Jurkat, Clone E6-1 (cell line): Measurements from ENCODE around the gene LMOD3.
A peak's percentile ranks its signal among the peaks of the same experiment; 100 is the strongest.

Source experiments
- DNase-seq: peaks from one replicate; pipeline ENCODE4 v3.0.0-alpha.2; 2011; ENCODE audit warnings: low read depth, low spot score
- H3K4me3 ChIP-seq: 2 replicates; pipeline ENCODE4 v1.5.1; 2011; ENCODE audit warnings: mild to moderate bottlenecking, low read length, control low read depth, moderate library complexity

Gene LMOD3

DNA sequence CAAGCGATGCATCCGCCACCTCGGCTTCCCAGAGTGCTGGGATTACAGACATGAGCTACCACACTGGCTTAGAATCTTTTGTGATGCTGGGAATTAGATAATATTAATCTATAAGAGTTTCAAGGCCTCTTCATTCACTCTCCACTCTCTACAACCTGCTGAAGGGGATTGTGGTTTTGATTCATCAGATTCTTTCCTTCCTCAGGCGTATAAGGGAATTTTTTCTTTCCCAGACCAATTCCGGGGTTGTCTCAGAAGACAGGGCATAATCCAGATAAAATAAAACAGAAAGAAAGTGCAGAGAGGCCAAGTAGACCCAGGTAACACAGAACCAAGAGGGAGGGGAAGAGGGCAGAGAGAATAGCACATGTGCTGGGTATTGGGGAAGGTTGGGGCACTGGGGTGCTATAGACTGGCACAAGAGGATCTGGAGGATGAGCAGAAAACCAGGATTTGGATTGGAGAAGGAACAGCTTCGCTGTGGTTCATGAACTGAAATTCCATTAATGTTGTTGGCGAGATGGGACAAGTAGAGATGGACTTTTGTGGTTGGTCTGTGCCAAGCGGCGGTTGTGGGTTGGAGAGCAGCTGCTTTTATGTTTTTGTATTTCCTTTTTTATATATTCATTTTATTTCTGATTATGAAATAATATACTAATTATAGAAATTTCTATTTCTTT is 24.8 kb downstream of the LMOD3 start:
- no peak for DNase-seq

DNA sequence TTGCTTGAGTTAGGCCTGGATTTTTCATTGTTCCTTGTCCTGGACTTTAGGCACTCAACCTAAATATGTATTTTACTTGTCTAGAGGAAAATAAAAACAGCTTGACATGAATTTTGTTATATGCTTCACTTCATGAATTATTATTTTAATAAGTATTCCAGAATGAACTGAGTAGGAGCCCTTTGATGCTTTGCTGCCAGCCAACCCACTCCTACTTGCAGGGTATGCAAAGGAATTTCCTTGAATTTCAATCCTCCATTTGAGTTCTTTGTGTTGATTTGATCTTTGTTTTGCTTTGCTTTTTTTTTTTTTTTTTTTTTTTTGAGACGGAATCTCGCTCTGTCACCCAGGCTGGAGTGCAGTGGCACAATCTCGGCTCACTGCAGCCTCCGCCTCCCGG is 26.1 kb downstream of the LMOD3 start:
- DNase-seq: no peak
- no peak overlapping the region for H3K4me3 ChIP-seq

More for the DNA sequence above, 24.8 kb downstream of the LMOD3 start:
- no peak overlapping the region for H3K4me3 ChIP-seq

DNA sequence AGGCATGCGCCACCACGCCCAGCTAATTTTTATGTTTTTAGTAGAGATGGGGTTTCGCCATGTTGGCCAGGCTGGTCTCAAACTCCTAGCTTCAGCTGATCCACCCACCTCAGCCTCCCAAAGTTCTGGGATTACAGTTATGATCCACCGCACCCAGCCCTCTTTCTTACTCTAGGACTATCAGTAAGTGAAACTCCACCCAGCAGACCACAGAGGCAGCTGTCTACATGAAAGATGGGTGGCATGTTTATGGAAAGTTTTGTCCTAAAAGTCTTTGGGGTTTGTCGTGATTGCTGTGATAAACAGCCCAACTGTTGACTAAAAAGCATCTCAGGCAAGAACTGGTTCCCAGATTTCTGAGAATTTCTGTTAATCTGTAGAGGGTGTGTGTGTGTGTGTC is 26.8 kb downstream of the LMOD3 start:
- no peak overlapping the region for H3K4me3 ChIP-seq
- DNase-seq: no peak

DNA sequence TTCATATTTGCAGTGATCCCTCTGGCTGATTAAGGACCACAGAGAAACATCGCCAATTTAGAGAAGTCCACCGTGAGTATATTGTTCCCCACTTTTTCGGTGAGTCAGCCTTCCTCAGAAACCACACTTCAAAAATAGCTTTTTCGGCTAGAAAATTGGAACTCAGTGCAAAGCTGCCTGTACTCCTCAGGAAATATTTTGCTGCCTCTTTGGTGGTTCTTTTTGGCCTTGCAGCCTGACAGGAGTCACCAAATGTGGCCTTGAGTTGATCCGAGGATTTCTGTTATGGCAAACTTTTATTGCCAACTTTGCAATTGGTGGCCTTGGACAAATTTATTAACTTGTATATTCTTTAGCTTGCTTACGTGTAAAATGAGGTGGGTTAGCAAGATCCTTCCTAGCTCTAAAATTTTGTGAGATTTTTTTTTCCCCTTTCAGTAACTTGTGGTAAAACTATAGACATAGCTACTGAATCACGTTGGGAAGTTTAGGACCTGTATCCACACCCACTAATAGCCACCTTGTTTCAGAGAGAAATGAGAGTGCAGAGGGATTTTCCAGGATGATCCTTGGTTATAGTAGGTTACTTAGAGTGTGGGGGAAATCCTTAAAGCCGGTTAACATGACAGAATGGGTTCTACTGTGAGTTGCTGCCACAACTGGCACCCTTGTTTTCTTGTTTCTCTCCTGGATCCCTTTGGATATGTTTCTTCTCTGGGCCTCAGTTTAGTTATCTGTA is 27.8 kb downstream of the LMOD3 start:
- no peak for DNase-seq
- H3K4me3 ChIP-seq: no peak overlapping the region

DNA sequence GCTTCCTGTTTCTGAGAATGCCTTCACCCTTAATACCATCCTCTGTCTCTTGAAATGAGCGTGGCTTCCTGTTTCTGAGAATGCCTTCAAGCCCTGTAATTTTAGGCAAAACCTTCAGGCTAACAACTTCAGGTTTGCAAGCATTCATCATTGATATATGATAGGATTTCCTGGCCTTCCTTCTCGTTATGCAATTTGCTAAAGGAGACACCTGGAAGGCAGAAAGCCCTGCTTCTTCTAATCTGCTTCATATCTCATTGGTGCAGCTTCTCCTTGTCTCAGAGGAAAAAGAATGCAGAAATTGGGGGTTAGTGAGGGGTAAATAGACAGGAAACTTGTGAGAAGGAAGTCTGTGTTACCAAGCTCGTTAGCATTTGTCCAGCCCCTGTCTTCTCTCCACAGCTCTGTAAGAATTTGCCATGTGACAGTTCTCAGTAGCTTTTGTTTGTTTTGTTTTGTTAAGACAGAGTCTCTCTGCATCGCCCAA is 30.3 kb downstream of the LMOD3 start:
- DNase-seq: peak; percentile 51
- peak overlapping the region; percentile 47 for H3K4me3 ChIP-seq

DNA sequence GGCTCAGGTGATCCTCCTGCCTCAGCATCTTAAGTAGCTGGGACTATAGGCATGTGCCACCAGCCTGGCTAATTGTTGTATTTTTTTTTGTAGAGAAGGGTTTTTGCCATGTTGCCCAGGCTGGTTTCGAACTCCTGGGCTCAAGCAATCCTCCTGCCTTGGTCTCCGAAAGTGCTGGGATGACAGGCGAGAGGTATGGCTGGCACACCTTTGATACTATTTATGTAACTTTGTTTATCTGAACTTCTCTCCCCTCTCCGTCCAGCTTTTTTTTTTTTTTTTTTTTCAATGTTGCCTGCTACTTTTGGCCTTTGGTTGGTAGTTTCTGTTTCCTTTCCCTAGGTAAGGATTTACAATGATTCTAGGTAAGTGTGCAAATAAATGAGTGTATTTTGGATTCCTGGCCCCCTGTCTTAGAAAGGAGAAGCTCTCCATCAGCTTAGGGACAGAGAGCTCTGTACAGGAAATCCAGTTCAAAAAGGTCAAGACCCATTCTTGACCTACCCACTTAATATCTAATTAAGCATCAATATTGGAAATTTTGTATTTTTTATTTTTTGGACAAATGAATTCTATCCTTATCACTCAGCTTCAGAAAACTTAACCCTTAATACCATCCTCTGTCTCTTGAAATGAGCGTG is 30.9 kb downstream of the LMOD3 start:
- H3K4me3 ChIP-seq: peak overlapping the region; percentile 34

DNA sequence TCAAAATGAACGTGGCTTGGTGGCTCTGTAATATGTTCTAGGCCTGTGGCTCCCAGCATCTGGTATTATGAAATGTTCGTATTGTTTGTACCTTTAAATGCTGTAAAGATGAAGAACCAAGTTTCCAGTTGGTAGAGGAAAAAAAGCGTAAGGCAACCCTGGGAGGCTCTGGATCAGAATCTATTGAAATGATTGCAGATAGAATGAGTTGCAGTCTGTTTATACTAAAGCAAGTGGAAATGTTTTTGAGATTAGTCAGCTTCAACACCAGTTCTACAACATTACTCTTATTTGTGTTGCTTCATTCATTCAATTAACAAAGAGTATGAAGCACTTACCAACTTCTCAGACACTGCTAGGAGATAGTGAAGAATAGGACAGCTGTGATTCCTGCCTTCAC is 32.4 kb downstream of the LMOD3 start:
- DNase-seq: no peak
- no peak overlapping the region for H3K4me3 ChIP-seq

More for the DNA sequence above, 30.9 kb downstream of the LMOD3 start:
- DNase-seq: no peak

DNA sequence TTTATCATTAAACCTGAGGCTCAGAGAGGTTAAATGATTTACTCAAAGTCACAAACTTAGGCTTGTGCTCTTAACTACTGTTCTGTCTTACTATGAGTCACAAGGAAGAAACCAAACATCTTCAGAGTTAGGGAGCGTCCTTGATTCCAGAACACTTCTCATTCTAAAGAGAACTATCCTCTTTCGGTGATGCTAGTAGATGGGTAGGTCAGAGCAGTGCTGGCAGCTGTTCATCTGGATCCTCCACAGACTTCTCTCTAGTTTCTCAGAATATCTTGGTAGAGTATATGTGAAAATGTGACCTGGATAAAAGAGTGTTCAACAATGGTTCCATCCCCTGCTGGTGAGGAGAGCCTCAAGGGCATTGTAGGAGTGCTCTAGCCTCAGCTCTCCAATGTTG is 34.3 kb downstream of the LMOD3 start:
- no peak overlapping the region for H3K4me3 ChIP-seq
- no peak for DNase-seq

DNA sequence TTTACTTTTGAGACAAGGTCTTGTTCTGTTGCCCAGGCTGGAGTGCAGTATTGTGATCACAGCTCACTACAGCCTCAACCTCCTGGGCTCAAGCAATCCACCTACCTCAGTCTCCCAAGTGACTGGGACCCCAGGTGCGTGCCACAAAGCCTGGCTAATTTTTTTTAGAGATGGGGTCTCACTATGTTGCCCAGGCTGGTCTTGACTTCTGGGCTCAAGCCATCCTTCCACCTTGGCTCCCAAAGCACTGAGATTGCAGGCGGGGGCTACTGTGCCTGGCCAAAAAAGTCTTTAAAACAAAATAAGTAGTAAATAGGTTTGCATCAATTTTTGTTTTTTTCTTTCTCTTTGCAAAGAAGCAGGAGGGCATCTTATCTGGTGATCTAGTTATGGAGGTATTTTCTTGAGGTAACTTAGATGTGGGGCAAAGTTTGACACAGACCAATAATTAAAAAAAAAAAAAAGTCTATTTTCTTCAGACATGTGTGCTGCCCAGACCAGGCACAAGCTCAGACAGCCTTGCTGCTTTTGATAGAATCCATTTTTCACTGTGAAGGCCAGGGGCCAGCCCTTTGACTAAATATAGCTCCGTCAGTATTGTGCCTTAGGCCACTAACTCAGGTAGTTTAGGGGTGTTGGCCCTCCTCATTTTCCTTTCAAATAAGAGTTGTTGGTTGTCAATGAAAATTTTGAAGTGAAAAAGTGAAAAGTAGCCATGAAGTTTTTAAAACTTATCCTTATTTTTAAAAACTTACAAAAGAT is 35.2 kb downstream of the LMOD3 start:
- H3K4me3 ChIP-seq: no peak overlapping the region
- no peak for DNase-seq

DNA sequence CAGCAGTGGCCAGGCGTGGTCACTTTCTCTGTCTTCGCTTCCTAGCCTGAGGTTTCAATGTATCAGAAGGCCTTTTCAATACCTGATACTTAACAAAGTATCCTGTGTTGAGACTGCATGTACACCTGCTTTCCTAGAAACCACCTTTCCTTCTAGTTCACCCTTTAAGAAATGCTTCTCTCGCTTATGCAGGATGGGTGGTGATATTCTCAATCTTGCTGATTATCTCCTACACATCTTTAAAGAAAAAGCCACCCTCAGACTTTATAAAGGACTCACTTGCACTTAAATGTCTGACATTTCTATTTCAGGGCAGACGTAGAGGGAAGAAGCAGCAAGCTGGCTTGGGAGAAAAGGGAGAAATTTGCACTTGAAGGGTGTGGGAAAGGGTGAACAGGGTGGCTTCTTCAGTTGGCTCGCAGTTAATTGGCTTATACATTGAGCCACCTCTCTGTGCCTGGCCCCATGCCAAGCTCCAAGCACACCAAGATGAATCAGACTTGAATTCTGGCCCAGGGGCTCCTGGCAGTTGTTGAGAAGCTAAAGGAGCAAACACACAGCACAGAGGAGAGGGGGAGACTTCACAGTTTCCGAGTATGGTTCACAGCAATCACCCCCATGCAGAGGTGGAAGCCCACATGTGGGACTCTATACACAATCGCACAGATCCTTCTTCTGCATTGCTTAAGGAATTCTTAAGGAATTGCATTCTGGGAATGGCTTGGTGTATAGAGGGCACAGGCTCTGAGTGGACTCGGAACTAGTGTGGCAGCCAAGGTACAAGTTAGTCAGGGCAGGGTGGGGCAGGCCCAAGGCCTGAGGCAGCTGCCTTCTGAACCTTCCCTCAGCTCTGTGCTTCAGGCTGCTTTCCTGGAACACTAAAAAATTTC is 36.3 kb downstream of the LMOD3 start:
- peak; percentile 51 for DNase-seq
- H3K4me3 ChIP-seq: peak overlapping the region; percentile 73

DNA sequence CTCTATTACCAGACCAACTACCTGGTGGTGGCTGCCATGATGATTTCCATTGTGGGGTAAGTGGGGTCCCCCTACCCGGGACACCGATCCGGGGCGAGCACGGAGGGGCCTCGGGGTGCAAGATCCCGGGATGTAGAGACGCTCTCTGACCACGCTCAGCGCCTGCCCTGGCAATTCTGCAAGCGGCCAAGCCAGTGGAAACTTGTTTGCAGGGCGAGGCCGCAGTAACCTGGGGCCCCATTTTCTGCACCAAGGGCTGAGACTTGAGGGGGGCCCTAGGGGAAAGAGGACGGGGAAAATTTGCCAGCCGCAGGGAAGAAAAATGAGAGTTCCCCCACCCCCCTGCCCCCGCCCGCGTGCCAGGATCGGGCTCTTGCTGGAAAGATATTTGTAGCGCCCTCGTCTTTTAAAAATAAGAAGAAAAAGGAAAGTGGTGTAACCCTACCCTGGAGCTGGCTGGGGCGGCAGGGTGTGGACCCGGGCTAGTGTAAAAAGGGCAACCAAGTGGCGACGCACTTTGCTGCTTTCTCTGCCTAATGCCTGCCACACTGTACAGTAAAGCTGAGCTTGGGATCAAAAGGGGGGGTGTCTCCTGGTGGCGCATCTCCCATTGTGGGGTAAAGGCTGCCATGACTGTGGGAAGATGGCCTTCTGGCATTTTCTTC is 37.1 kb downstream of the LMOD3 start:
- peak overlapping the region; percentile 73 for H3K4me3 ChIP-seq
- no peak for DNase-seq

DNA sequence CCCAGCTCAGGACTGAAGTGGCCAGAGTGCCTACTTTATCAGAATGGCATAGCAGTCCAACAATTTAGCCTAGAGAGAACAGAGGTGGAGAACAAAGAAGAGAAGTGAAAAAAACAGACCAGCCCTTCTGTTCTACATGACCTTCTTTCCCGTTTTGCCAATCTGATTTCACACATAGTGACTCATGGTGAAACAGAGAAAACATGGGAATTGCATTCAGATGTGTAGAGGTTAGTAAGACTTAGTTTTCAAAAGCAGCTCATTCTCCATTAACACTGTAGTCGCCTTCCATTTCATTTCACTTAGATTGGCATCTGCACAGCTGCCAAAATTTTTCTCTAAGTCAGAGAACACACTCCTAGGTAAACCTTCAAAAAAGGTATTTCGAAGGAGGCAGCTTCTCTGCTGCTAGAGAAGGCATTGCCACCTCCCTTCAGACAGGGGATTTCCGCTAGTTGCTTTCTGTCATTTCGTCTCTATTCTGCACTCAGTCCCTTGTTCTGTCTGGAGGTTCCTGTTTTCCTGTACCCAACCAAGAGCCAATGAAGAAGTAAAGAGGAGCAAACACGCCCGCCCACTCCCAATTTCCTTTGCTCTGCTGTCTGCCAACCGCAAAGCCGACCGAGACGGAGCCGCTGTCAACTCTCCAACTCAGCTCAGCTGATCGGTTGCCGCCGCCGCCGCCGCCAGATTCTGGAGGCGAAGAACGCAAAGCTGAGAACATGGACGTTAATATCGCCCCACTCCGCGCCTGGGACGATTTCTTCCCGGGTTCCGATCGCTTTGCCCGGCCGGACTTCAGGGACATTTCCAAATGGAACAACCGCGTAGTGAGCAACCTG is 37.8 kb downstream of the LMOD3 start, which contains the start of gene ARL6IP5:
Gene ARL6IP5 (plus strand): TSS at position 612 of the 842 bp plus-strand sequence. CDS start 111 bp downstream, at position 723.
- peak within 1 kb of the TSS; percentile 73 for H3K4me3 ChIP-seq
- peak; percentile 95 for DNase-seq

DNA sequence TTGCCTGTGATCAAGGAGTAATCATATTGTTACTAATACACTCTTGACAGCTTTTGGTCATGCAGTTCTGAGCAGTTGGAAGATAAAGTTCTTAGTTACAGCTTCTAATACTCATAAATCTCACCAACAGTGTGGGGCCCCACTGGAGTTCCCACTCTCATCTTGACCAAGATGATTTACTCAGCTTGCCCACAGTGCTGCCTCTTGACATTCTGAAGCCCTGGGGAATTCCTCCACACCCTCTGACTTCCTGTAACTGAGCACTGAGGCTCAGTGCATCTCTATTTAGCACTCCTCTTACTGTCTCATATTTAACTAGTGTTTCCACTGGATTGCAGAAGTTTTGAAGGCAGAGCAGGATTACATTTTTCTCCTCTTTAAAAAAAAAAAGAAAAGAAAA is 39.6 kb downstream of the LMOD3 start:
- peak; percentile 28 for DNase-seq
- H3K4me3 ChIP-seq: no peak overlapping the region

DNA sequence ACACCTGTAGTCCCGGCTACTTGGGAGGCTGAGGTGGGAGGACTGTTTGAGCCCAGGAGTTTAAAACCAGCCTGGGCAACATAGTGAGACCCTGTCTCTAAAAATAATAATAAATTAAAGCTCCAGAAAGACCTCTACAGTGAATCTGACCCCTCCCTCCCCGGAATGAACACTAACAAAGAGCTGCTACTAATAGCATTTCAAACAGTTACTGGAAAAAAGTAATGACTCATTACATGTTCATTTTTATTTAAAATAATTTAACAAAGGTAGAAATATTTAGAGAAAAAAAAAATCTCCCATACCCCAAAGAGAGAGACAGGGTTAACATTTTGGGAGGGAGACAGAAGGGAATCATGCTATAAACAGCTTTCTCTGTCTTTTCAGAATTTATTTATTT is 40.0 kb downstream of the LMOD3 start:
- DNase-seq: no peak
- no peak overlapping the region for H3K4me3 ChIP-seq

DNA sequence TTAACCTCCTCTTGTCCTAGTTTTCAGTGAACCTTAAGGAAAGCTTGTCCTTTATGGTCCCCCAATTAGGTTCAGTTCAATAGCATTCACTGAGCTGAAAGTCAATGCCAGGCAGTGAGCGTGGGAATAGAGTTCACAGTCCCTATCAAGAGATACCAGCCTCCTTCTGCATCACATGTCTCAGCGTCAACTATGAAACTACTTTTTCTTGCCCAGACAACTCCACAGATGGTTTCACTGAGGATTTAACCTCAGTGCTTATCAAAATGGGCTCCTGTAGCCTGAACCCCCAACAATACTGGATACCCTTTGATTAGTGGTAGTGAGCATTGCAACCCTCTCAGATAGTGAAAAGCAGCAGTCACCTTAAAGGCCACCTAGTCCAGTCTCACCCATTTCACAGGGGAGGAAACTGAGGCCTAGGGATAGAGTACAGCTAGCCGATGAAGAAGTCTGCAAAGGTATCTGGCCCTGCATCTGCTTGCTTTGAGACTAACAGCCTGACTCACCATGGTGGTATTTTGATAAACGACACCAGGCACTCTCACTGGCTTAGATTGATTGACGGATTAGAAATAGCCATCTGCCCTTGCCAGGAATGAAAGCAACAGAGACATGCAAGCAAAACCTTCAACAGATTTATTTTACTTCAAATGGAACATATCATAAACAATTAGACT is 40.7 kb downstream of the LMOD3 start:
- H3K4me3 ChIP-seq: no peak overlapping the region
- DNase-seq: no peak

DNA sequence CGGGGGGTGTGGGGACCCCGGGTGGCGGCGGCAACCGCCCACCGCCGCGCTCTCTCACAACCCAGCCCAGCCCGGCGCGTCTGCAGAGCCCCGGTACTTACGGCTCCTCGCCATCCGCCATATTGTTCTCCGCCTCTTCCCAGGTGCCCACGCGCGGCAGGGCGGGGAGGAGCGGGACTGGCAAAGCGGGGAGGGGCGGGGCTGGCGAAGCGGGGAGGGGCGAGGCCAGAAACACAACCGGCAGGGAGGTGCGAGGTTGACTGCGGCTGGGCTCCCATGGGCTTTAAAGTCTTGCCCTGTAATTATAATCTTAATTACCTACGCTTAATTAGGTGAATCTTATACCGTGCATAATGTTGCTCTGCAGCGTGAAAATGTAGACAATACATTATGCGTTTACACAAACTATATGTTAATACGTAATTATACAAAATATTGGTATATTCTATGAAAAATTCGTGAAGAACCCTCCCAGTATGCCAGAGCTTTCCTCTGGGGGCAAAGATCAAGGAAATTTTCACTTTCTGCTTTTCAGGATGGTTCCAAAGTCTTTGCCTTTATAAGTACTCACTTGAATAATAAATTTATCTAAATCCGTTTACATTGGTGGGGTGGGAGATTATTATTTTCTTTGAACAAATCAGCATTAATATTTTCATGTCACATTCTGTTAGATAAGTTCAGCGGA is 42.0 kb downstream of the LMOD3 start, which contains the start of gene UBA3:
Gene UBA3 (minus strand): TSS at position 133 of the 688 bp plus-strand sequence. CDS start 12 bp downstream, at position 121.
- peak; percentile 82 for DNase-seq
- H3K4me3 ChIP-seq: peak within 1 kb of the TSS; percentile 69
